Activated CD4-positive, CD25-positive, alpha-beta regulatory T cell treated with anti-CD3 and anti-CD28 coated beads, Interleukin-2, amount 50 U/mL, for 16 hours (primary cell): ENCODE results near the gene MT1F.

Experiments
- DNase-seq: peaks from one replicate; pipeline ENCODE4 v3.0.0-alpha.2; 2020; ENCODE audit warnings: low read depth, low spot score

Gene MT1F

DNA sequence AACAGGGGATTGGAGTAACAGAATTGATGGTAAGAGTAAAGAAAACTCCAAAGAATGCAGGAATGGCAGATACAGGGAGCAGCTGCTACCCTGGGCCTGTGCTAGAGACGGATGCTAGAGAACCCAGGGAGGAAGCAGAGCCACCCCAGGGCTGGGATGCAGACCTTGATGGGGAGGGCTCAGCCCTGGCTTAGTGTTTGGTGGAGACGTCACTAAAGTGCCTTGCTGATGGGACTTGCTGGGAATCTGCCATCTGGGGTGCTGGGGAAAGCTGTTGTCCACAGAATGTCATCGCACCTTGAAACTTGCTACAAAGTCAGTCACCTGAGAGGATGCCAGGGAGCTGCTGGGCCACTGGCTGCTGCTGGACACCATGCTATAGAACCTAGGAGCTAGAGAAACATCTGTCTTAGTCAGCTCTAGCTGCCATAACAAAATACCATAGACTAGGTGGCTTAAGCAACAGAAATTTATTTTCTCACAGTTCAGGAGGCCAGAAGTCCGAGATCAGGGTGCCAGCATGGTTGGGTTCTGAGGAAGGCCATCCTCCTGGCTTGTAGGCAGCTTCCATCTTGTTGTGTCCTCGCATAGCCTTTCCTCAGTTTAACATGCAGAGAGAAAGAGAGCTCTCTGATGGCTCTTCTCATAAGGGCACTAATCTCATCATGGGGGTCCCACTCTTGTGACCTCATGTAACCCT lies 39.8 kb downstream of the MT1F start:
- DNase-seq = no peak

DNA sequence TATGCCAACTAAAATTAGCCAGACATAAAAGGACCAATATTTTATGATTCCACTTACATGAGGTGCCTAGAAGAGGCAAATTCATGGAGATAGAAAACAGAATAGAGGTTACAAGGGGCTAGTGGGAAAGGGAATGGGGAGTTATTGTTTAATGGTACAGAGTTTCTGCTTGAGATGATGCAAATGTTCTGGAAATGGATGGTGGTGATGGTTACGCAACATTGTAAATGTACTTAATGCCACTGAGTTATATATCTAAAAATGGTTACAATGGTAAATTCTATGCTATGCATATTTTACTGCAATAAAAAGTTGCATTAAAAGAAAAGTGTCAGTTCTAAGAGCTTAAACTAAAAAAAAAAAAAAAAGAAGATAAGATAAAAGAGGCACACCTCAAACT lies 42.4 kb downstream of the MT1F start:
- no peak for DNase-seq

DNA sequence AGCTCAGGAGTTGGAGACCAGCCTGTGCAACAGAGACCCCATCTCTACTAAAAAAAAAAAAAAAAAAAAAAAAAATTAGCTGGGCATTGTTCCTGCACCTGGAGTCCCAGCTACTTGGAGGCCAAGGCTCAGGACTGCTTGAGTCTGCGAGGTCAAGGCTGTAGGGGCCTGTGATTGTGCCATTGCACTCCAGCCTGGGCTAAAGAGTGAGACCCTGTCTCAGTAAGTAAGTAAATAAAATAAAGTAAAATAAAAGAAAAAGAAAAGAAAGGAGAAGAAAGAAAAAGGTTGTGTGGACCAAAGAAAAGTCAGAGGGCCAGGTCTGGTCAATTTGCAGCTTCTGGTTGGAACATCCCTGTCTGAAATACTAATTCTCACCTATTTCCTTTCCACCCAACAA lies 42.9 kb downstream of the MT1F start:
- no peak for DNase-seq

DNA sequence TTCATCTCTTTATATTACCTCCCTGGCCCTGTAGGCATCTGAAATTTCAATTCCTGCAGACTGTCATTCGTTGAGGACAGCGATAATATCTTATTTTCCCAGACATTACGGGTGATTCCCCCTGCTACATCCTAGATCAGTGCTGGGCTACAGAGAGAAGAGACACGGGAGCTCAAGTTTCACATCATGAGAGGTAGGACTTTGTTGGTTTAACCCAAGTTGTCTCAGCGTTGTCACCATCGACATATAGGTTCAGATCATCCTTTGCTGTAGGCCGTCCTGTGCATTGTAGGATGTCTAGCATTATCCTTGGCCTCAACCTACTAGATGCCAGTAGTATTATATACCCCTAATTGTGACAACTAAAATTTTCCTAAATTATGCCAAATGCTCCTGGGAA lies 43.8 kb downstream of the MT1F start:
- DNase-seq = no peak

DNA sequence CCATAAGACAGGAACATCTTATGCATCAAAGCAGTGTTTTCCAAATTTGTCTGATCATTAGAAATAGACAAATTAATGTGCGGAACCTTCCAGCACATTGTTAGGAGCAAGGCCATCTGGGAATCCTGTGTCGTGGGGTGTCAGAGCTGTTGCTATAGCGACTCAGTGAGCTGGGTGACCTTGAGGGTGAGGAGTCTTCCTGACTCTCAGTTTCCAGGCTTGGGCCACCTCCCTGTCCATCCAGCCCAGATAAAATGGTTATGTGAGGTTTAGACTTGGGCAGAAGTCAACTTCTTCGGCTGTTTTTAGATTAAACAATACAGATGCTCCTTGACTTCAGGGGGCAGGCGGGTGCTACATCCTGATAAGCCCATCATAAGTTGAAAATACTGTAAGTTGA lies 45.1 kb downstream of the MT1F start:
- DNase-seq = no peak
